Stimulated activated CD4-positive, alpha-beta T cell treated with anti-CD3 and anti-CD28 coated beads, TNF-alpha, amount 100 ng/mL, for 48 hours (primary cell): Measurements from ENCODE around the gene MMRN1.

Experiments
- DNase-seq, 3 donors: peaks; one replicate each; pipeline ENCODE4 v3.0.0-alpha.2; 2020; ENCODE audit warnings: low read depth in 3 of 3

MMRN1 gene

DNA sequence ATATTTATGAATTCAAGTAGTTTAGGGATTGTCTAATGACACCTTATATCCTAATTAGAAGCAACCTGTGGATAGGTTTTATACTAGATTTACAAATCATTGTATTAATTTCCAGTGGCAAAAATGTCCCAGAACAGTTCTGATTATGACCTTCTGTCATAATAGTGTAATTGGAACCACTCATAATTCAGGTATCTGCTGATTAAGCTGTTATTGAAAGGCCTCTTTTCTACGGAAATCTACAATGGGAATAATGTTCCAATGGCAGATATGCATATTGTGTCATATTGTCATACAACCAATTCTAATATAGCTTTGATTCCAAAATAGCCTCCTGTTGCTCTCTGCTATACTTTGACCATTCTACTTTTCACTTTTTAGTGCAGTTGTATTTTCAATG, 19.0 kb downstream of the MMRN1 start:
- DNase-seq: no peak

DNA sequence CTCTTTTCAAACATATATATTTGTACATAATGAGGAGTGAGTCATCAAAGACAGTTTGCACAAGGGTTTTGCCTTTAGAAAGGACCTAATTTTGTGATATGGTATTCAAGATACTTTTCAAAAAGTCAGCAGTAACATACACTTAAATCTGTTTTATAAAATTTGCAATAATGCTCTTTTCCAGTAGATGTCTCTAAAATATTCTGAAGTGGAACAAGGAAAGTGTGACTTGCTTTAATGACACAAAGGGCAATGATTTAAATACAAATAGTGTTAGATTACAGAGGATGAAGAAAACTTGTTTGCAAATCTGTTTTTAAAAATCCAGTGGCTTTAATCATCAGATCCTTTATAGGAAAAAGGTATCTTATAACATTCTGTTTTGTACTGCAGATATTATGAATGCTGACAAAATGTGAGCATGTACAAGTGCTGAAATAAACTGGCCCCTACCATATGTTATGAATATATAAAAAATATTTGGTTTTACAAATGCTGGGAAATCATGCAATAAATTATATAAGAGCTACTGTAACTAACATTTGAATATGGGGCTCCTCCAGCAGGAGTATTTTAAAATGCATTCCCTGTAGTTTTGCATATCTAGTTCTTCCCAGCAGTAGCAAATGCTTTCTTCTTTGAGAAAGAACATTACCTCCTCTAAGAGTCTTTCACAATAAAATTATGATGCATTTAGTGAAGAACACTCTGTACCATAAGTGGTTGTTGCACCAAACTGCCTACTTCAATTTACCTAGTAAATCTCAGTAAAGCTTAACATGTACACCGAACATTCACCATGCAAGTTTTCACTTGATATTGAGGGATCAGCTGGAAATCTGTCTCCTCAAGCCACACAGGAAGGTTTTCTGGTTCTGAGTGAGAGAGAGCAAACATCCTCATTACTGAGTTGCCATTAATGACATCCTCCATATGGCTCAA, 20.2 kb downstream of the MMRN1 start:
- DNase-seq: no peak

DNA sequence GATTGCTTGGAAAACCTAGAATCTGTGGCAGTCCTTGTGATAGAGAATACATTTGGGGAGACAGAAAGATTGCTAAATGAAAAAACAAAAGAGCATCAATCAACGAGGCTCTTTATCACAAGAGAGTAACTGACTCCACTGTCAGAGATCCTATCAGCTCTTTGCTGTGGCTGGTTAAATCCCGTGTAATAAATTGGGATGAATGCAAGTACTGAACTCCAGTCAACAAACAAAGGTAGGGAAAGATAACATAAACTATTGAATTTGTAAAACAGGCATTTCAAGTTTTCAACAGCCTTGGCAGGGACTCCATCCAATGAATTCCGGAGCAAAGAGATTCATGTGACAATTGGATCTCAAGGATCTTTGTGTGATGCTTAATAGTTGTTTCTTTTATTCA, 21.3 kb downstream of the MMRN1 start:
- DNase-seq: no peak

DNA sequence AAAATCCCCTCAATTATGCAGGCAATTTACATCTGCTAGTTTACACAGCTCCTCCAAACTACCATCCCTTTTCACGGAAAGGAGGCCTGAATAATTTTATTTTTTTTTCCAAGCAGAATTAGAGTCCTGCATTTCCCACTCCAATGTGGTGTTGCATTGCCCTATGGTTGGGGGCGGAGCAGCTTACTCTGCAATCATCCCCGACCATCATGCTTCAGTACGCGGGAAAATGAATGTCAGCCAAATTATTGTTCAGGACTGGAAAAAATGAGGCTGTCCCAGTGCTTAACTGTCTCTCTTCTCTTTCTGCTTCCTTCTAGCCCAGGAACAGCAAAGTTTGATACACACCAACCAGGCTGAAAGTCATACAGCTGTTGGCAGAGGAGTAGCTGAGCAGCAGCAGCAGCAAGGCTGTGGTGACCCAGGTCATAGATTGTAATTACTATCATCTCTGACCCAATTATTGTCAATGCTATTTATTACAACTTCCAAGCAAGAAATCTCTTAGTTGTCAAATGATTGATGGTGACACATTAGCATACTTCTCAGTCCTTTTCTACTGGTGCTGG, 28.3 kb downstream of the MMRN1 start:
- no peak for DNase-seq

DNA sequence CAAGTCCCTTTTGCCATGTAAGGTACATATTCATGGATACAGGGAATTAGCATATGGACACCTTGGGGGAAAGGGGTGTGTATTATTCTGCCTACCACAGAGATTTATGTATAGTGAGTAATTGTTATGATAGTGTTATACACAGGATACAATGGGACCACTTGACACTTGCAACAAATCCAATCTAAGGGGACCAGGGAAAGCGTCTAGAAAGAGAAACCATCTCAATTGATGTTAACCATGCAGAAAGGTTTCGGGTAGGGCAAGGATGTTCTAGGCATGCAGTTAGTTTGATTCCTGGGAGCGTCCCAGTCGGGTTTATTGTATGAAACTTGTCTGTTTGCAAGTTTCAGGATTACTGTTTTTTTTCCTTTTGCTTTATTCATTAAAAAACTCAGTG, 34.2 kb downstream of the MMRN1 start:
- DNase-seq: no peak

DNA sequence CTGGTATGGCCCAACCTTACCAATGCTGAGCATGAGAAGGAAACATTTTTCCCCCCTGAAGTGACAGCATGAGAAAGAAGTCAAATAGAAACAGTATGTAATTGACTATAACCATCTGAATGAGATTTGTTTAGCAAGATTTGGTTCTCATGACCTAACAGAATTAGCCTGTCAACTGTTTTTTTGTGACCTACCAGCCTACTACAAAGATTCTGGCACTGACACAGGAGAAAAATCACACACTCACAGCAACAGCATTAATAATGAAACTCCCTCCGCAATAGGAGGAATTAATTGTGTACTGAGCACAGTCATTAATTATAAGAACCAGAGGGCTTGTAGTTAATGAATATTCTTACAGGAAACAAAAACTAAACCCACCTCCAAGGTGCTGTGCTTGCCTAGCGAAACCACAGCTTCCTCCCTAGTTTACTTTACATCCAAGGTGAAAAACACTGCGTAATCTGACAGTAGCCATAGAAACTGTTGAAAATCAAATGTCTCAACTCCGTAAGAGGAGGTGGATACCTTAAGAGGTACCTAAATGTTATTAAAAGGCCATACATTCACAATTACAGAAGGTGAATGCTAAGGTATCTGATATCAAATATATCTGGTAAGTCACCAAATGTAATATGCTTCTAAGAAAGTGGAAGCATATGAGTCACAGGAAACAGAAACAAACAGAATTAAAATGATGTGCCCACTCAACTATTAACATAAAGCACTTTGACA, 34.9 kb downstream of the MMRN1 start:
- DNase-seq: no peak

DNA sequence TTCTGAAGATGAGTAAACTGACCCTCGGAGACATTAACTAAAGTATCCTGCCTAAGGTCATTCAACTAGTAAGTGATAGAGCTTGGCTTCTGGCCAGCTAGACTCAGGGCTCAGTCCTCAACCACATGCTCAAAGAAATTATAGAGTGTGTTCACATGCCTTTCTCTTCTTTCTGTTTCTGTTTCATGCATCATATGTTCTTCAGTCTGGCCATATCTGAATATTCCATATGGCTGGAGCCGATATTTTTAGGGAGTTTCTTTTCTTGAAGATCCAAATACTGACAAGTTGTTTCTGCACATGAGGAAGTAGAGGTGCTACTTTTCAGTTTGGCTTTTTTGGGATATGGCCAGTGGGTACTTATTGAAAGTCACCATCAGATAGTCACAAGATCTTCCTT, 44.9 kb downstream of the MMRN1 start:
- DNase-seq: no peak

DNA sequence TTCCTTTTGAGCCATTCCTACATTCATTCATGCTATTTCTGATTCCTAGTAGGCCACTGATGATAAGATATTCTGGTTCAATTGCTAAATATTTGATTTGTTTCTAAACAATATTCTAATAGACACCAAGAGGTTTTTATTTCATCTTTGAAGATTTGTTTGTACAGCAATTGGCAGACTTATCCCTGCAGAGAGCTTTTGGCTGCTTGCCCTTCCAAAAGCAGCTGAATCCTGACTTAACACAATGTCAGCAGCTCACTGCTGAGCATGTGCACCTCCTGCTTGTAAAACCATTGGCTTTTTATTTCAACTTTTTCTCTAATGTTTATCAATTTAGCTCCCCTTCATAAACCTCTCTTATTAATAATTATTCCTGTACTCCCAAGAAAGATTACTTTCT, 45.3 kb downstream of the MMRN1 start:
- no peak for DNase-seq

DNA sequence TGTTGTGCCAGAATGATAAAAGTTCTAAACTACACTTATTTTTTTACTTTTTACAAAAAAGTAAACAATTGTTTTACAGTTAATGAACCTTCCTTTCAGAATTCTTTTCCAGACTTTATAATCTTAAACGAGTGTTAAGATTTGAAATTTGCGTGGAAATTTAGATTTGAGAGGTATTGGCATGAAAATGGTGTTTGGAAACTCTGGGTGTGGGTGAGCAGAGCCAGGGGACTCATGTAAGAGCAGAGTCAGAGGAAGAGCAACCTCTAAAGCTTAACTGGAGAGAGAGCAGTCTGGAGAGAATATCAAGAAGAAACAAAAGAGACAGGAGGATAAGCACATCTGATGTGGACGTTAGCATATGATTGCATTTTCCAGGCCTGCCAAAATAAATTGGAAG, 48.2 kb downstream of the MMRN1 start:
- DNase-seq: no peak

DNA sequence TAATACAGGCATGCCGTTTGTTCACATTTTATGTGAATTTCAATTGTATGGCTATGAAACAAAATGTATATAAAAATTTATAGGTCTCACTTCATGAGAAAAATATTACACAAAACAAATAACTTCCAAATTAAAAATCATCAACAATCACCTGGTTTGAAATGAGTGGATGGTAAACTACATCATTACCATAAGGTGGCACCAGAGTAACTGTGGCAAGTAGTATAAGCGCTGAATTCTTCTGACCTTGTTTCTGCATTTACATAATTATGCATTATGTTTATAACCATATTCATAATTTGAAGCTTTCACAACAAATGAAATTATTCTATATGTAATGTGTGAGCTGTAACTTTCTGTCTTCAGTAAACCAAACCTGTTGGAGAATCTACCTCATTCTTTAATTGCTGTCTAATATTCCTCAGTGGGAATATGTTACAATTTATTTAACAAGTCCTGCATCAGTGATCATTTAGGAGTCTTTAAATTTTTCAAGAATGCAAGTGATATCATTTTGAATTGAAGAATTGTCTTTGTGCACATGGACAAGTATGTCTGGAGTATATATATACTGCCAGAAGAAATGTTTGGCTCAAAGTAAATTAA, 55.2 kb downstream of the MMRN1 start:
- DNase-seq: no peak

DNA sequence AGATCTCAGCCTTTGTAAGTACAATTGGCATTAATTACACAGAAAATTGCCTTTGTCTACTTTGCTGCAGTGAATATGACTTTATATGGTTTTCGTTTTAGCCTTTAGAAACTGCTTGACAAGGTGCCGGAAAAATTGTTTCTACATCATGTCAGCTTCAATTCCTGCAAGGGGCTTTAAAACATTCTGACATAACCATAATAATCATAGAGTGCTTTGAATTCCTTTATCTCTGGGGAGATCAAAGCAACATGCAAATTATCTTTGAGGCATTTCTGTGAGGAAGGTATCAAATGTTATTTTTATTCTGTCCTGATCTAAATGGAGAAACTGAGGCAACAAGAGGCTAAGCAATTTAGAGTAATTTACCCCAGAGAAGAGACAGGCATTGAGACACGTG, 57.8 kb downstream of the MMRN1 start:
- DNase-seq: no peak

DNA sequence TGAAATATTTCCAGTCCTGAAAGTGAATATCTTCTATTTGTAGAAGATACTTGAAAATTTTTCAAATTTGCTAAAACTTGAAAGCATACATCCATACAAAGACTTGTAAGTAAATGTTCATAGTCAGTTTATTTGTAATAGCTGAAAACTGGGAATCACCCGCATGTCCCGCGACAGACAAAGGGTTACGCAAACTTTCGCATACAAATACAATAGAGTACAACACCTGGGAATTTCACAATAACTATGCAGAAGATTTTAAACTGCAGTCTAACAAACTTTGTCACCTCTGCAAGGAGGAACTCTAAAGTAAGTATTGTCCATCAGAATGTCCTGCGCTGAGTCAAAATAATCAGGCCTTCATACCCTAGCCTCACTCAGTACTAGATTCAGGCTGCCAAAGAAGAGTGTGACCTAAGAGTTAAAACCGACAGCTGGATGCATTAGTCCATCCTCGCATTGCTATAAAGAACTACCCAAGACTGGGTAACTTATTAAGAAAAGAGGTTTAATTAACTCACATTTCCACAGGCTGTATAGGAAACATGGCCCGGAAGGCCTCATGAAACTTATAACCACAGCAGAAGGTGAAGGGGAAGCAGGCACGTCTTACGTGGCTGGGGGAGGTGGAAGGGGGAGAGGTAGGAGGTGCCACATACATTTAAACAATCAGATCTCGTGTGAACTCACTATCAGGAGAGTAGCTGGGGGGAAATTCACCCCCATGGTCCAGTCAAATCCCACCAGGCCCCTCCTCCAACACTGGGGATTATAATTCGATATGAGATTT, 60.4 kb downstream of the MMRN1 start:
- no peak for DNase-seq

DNA sequence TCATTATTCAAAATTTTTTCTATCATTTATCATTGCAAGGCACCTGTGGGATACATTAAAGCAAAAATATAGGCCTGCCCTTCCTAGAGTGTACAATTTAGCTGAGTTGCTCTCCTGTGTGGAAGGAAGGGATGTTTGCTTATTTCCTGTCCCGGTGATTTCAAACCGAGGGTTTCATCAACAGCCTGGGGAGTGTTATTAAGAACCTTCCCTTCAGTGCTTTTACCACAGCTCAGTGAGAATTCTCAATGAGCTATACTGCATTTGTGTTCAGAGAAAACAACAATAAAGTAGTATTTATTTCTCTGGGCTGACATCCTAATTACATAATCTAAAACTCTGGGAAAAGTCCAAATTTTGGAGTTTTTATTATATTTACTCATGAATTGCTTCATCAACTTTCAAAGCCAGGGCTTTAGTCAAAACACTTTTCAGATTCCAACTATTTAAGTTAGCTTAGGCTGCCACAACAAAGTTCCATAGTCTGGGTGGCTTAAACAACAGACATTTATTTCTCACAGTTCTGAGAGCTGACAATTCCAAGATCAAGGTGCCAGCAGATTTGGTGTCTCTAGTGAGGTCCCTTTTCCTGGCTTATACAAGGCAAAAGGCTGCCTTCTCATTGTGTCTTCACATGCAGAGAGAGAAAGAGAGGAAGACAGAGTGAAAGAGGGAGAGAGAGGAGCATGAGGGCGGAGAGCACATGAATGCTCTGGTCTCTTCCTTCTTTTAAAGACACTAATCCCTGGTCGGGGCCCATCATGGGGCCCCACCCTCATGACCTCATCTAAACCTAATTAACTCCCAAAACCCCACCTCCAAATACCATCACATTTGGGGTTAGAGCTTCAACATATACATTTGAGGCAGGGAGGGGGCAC, 62.6 kb downstream of the MMRN1 start:
- DNase-seq: no peak

DNA sequence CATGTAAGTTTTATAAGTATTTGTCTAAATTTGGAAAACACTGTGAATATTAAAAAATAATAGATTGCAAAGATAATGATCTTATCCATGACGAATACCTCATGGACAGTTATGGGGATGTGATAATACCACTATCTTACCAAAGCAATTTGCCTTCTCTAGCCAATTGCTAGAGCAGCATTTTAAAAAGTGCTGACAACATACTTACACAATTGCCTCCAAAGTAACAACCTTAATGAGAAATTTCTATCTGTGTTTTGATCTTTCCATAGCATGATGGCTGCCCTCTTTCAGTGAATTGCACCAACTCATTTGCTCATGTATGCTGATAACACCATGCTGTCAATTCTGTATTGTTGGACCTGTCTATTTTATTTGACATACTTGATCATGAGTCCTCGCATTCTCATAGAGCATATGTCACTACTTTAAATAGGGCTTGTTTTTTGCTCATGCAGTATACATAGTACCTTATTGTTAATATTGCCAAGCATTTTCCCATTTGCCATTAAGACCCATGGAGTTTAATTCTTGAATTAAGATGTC, 87.2 kb downstream of the MMRN1 start:
- no peak for DNase-seq

DNA sequence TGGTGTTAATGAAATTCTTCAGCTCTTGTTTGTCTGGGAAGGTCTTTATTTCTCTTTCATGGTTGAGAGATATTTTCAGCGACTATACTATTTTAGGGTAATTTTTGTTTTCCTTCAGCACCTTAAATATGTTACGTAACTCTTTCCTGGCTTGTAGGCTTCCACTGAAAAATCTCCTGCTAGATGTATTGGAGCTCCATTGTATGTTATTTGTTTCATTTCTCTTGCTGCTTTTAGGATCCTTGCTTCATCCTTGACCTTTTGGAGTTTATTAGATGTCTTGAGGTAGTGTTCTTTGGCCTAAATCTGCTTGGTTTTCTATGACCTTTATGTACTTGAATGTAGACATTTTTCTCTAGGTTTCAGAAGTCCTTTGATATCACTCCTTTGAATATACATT, 93.6 kb downstream of the MMRN1 start:
- no peak for DNase-seq

DNA sequence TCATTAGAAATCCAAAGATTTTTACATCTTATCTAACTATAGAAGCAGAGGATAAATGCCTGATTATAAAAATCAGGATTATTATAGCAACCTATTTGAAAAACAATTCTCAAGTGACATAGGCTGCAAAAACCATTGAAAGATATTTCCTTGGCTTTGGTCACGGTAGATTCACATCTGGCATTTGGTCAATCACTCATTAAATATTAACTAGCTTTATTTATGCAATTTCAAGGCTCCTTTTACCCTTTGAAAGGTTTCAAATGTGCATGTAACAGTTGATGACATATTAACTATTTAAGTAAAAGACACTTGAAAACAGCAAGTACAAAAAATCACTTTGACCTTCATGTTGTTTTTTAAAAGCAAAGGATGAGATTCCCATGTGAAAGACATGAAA, 98.1 kb downstream of the MMRN1 start:
- no peak for DNase-seq

DNA sequence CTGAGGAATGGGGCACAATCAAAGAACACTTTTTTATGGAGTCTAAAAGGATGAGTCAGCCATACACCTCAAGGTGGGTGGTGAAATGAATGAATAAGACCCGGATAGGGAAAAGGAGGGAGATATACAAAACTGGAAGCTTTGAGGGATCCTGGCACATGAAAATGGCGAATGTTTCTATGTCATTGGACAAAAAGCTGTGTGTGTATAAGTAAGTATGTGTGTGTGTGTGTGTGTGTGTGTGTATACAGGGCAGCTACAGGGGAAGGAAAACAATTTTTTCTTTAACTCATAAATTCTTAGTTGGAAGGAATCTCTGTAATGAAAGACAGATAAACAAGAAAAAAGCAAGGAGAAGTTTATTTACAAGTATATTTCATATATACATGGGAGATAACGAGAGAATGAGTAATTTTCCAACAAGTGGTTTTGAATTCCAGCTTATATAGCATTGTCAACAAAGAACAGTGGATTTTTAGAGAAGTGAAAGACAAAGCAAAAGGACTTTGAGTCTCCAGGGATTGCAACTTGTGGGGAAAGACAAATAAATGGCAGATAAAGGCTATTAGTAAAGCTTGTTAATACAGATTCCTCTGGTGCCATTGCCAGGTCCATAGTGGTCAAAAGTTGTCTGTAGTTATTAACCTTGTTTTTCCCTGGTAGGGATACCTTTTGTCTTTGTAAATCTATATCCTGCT, 99.7 kb downstream of the MMRN1 start:
- DNase-seq: no peak

DNA sequence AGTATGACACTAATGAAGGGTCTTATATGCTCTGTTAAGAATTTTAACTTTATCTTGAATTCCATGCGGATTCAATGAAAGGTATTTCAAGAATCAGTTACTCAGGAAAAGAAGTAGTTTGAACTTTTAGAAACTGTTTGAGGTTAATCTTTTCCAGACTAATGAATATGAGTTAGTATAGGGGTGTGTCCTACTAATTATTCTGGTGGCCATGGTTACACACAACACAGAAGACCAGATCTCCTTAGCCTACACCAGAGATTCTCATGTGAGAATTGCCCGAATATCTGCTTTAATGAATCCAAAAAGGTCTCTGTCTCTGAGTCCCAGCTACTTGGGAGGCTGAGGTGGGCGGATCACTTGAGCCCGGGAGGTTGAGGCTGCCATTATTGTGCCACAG, 100.4 kb downstream of the MMRN1 start:
- no peak for DNase-seq

DNA sequence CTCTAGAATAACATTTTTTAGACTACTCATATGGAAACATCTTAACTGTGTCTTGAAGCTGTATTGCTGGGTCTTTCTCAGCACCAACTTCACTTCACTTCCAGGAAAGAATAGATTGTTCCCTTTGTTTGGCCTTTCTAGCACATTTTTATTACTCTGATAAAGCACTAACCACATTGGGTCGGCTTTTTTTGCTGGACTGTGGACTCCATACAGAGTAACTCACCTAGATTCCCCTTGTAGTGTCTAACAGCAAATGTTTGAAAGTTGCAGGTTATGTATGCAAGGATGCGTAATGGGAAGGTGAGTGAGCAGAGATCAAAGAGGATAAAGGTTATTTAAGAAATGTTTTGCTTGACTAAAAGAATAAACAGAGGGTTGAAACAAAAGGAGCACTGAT, 101.2 kb downstream of the MMRN1 start:
- no peak for DNase-seq
